Fibroblast of mammary gland (primary cell): ENCODE results near the gene TP53I11.

ENCODE experiments used
- DNase-seq: peaks from one replicate; pipeline ENCODE4 v3.0.0-alpha.2; 2010; ENCODE audit warnings: low read depth
- H3K4me3 ChIP-seq: 2 replicates; pipeline ENCODE4 v1.5.1; 2011; ENCODE audit warnings: low read depth, mild to moderate bottlenecking, low read length, moderate library complexity; ENCODE audit not compliant: control insufficient read depth
- TF ChIP-seq, protein P1 (sequence below): conservative IDR thresholded peaks from 2 replicates; pipeline ENCODE4 v1.5.1; 2011; ENCODE audit warnings: low read depth, low read length, inconsistent platforms; ENCODE audit not compliant: control insufficient read depth, insufficient read depth

The TP53I11 gene

DNA sequence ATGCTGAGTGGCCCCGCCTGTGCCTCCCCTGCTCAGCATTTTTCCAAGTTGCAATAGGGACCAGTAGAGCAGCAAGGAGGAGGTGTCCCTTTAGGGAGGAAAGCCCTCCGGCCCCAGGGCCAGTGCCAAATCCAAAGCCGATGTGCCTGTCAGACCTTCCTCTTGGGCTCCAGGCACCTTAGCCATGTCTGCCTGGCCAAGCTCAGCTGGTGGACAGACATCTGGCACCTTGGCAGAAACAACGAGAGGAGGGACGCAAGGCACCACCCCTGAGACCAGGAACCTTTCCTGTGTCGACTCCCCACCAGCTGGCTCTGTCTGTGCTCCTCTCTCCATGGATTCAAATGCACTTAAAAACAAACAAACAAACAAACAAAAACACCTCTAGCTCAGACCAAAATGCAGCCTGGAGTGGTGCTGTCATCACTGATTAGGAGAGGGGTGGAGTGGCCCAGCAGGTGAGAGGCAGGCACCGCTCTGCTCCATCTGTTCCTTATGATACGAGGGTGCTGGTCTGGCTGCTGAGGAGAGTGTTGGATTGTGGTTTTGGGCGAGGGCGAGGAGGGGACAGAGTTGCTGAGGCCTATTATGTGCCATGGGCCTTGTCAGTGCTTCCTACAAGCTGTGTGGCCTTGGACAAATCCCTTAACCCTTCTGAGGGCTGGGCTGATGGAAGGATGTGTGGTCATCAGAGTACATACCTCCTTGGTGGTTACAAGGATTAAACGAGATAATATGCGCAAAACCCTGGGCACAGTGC is 46.2 kb downstream of the TP53I11 start:
- no peak overlapping the region for H3K4me3 ChIP-seq
- TF ChIP-seq, protein P1, sequence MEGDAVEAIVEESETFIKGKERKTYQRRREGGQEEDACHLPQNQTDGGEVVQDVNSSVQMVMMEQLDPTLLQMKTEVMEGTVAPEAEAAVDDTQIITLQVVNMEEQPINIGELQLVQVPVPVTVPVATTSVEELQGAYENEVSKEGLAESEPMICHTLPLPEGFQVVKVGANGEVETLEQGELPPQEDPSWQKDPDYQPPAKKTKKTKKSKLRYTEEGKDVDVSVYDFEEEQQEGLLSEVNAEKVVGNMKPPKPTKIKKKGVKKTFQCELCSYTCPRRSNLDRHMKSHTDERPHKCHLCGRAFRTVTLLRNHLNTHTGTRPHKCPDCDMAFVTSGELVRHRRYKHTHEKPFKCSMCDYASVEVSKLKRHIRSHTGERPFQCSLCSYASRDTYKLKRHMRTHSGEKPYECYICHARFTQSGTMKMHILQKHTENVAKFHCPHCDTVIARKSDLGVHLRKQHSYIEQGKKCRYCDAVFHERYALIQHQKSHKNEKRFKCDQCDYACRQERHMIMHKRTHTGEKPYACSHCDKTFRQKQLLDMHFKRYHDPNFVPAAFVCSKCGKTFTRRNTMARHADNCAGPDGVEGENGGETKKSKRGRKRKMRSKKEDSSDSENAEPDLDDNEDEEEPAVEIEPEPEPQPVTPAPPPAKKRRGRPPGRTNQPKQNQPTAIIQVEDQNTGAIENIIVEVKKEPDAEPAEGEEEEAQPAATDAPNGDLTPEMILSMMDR, result no peak
- no peak for DNase-seq

- no peak overlapping the region for H3K4me3 ChIP-seq
- TF ChIP-seq, protein P1, result no peak
These were observed 47.2 kb downstream of the TP53I11 start for GRCh38 chr11:44903518-44903917.

GRCh38 chr11:44903035-44903434 is 47.6 kb downstream of the TP53I11 start:
- DNase-seq, result no peak
- H3K4me3 ChIP-seq, result no peak overlapping the region
- TF ChIP-seq, protein P1, result no peak

More at GRCh38 chr11:44903518-44903917, 47.2 kb downstream of the TP53I11 start:
- DNase-seq, result no peak

DNA sequence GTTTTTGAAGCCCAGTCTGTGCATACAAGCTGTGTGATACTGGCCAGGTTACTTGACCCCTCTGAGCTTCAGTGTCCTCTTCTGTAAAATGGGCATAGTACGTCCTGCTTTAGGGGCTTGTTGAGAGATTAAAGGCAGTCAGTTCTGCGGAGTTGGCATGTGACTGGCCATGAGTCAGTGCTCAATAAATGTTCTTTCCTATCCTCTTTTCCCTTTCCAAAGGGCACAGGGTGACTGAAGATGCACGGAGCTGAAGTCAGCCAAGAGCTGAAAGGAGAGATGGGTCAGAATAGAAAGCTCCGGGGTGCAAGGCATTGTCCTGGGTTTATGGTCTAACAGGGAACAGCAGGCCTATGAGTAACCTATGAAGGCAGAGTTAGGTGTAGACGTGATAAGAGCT is 48.9 kb downstream of the TP53I11 start:
- TF ChIP-seq, protein P1, result no peak
- DNase-seq, result no peak

DNA sequence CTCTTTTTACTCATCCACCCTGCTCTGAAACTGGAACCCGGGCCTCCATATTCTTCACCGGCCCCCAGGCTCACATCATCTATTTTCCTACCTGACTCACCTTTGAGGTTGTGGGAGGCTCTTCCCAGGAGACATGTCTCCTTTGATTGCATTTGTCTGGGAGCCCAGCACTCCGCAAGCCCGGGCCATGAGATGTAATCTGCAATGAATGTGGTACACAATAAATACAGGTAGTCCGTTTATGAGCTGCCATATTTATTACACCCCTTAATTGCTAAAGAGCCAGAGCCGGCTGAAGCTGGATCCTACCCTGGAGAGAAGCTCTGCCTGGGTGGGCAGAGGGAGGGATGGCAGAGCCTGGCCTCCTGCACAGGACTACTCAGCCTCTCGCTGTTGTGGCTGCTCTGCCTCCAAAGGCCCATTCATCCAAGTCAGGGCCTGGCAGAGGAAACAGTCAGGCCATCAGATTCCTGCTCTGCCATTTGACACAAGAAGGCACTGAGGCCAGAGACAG is 49.5 kb downstream of the TP53I11 start:
- DNase-seq, result no peak
- no peak overlapping the region for H3K4me3 ChIP-seq
- TF ChIP-seq, protein P1, result no peak

More for the DNA sequence above, 48.9 kb downstream of the TP53I11 start:
- H3K4me3 ChIP-seq, result no peak overlapping the region

GRCh38 chr11:44899959-44900358 is 50.7 kb downstream of the TP53I11 start:
- no peak overlapping the region for H3K4me3 ChIP-seq
- TF ChIP-seq, protein P1, result no peak
- DNase-seq, result peak; percentile 79
